PC-9 (cell line): ENCODE data around the gene STX16. TPM values are rescaled to one million over a fixed set of nuclear protein-coding genes. Genes with fewer than 3 reads are reported as not detected.

Experiments
- BruUV-seq: library from RNA; stranded (reverse); fragments of 400-500 nt; replicated peaks from 2 replicates; lab custom pipeline; 2021; lab: Mats Ljungman, UMichigan
- CTCF ChIA-PET: fragments of 300-600 bp; sonication (Branson Sonifier 250); formaldehyde crosslinking; loops from one replicate; lab custom pipeline; 2022; ENCODE audit warnings: antibody characterized with exemption; lab: Charles Lee
- POLR2A ChIA-PET: fragments of 300-600 bp; sonication (Branson Sonifier 250); formaldehyde crosslinking; loops from one replicate; lab custom pipeline; 2022; ENCODE audit warnings: antibody characterized with exemption; ENCODE audit not compliant: unreplicated experiment; lab: Charles Lee
- DNase-seq, 2 experiments: peaks; one replicate each; pipeline versions ENCODE4 v3.0.0 to v3.0.0-alpha.2; 2015 to 2022; ENCODE audit warnings: mixed read lengths in 1 of 2
- H2AFZ ChIP-seq: fragments of 200-600 bp; sonication (generic); 2 replicates; pipeline ENCODE4 v1.8.1; 2017; ENCODE audit warnings: antibody characterized with exemption
- H3F3A ChIP-seq: fragments of 200-600 bp; sonication (generic); 2 replicates; pipeline ENCODE4 v1.8.1; 2017; ENCODE audit warnings: antibody characterized with exemption, mild to moderate bottlenecking, low read depth; ENCODE audit not compliant: insufficient read depth
- H3K27ac ChIP-seq: fragments of 200-600 bp; sonication (generic); 2 replicates; pipeline ENCODE4 v1.6.1; 2016; ENCODE audit warnings: mixed run types
- H3K27me3 ChIP-seq: fragments of 200-600 bp; sonication (generic); 2 replicates; pipeline ENCODE4 v1.6.1; 2016; ENCODE audit warnings: low read depth, mixed run types; ENCODE audit not compliant: insufficient read depth
- H3K36me3 ChIP-seq: fragments of 200-600 bp; sonication (generic); 2 replicates; pipeline ENCODE4 v1.6.1; 2016; ENCODE audit warnings: low read depth, mixed run types
- H3K4me1 ChIP-seq: fragments of 200-600 bp; sonication (generic); replicated peaks from 2 replicates; pipeline ENCODE4 v1.6.1; 2016; ENCODE audit warnings: mixed run types; ENCODE audit not compliant: insufficient read depth
- H3K4me2 ChIP-seq: fragments of 200-600 bp; sonication (generic); 2 replicates; pipeline ENCODE4 v1.6.1; 2017; ENCODE audit warnings: mixed run types
- H3K4me3 ChIP-seq: fragments of 200-600 bp; sonication (generic); 2 replicates; pipeline ENCODE4 v1.6.1; 2016; ENCODE audit warnings: mixed run types
- H3K79me2 ChIP-seq: fragments of 200-600 bp; sonication (generic); 2 replicates; pipeline ENCODE4 v1.6.1; 2017; ENCODE audit warnings: low read depth, mixed run types
- H3K9me2 ChIP-seq: fragments of 200-600 bp; sonication (generic); 2 replicates; pipeline ENCODE4 v1.8.1; 2017; ENCODE audit warnings: mild to moderate bottlenecking; ENCODE audit not compliant: insufficient read depth
- H3K9me3 ChIP-seq: fragments of 200-600 bp; sonication (generic); 2 replicates; pipeline ENCODE4 v1.8.1; 2016; ENCODE audit warnings: low read depth; ENCODE audit not compliant: insufficient read depth
- H4K20me1 ChIP-seq: fragments of 200-600 bp; sonication (generic); 2 replicates; pipeline ENCODE4 v1.8.1; 2017; ENCODE audit not compliant: insufficient read depth
- EZH2 ChIP-seq: fragments of 200-600 bp; sonication (generic); IDR thresholded peaks from 2 replicates; pipeline ENCODE4 v1.8.0; 2017; ENCODE audit warnings: antibody characterized with exemption, low read depth
- intact Hi-C: fragments of 100-400 bp; cut with micrococcal nuclease; formaldehyde crosslinking; loops from one replicate; pipeline ENCODE4 v1.10.0; 2022; ENCODE audit not compliant: unreplicated experiment
- total RNA-seq: library from RNA; stranded (reverse); gene quantifications from 2 replicates; pipeline ENCODE4 v1.2.3, GENCODE V29; 2021
- TF ChIP-seq, protein P1 (sequence below): fragments of 200-600 bp; sonication (generic); conservative IDR thresholded peaks from 2 replicates; pipeline ENCODE4 v1.6.1; 2017; ENCODE audit warnings: mixed run types, antibody characterized with exemption, mild to moderate bottlenecking, moderate library complexity

The STX16 gene
- total RNA-seq, 1 experiment from 2014 or later: 76.3 TPM

DNA sequence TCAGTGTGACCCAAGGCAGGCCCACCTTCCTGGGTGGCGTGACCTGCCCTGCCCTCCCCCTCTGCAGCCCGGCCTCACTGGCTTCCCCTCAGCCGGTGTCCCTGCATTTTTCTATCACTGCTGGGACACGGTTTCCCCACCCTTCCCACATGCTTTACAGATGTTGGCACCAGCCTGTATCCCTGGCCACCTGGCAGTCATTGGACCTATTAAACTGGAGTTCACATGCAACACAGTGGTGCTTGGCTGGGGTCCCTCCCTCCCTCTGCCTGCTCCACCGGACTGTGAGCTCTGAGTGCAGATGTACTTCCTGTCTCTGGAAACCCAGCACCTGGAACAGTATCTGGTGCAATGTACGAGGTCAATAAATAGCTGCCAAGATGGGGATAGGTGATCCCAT lies 25.5 kb upstream of the STX16 start:
- Histone ChIP-seq H3K4me1 (peaks cover 55% of the 10 kb centered on the region), H3F3A (peaks cover 20% of the 10 kb centered on the region; the same call in 1 of the 2 replicates), H3K27me3 (no peaks in the 10 kb centered on the region), H2AFZ (no peak overlapping the region), H3K4me3 (no peak overlapping the region), H3K79me2 (no peaks in the 10 kb centered on the region), H3K36me3 (no peaks in the 10 kb centered on the region), H4K20me1 (no peaks in the 10 kb centered on the region), H3K27ac (no peak overlapping the region), H3K9me2 (no peaks in the 10 kb centered on the region), H3K4me2 (peak overlapping the region; percentile 25; the same call in 1 of the 2 replicates), H3K9me3 (no peaks in the 10 kb centered on the region; the same call in 1 of the 2 replicates)
- TF ChIP-seq EZH2: no peak
- TF ChIP-seq, protein P1, sequence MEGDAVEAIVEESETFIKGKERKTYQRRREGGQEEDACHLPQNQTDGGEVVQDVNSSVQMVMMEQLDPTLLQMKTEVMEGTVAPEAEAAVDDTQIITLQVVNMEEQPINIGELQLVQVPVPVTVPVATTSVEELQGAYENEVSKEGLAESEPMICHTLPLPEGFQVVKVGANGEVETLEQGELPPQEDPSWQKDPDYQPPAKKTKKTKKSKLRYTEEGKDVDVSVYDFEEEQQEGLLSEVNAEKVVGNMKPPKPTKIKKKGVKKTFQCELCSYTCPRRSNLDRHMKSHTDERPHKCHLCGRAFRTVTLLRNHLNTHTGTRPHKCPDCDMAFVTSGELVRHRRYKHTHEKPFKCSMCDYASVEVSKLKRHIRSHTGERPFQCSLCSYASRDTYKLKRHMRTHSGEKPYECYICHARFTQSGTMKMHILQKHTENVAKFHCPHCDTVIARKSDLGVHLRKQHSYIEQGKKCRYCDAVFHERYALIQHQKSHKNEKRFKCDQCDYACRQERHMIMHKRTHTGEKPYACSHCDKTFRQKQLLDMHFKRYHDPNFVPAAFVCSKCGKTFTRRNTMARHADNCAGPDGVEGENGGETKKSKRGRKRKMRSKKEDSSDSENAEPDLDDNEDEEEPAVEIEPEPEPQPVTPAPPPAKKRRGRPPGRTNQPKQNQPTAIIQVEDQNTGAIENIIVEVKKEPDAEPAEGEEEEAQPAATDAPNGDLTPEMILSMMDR: no peak
- no peak for DNase-seq
- ChIA-PET POLR2A (no interaction called here), CTCF (no interaction called here)
- no TSS peak for BruUV-seq
- intact Hi-C loops: no loop called here

DNA sequence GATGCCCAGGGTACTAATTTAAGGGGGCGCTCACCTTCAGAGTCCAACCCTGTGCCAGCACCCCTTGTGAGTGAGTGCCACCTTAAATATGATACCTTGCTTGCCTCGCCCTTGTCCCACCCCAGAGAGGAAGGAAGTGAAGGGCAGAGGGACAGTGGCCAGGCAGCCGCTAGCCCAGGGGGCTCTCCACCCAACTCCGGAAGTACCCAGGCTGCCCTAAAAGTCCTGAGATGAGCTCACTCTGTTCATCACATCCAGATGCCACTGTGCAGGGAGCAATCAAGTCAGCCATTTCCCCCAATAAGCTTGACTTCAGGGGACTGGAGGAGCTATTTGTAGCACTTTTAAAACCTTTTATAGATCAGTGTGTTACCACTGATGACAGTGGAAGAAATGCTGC lies 25.0 kb upstream of the STX16 start:
- TF ChIP-seq EZH2: no peak
- TF ChIP-seq, protein P1: no peak
- DNase-seq: peak in 1 of 2 experiments; percentile 16
- no peaks in the 10 kb centered on the region for H3K27me3 ChIP-seq
- H2AFZ ChIP-seq: no peak overlapping the region
- intact Hi-C loops: no loop called here
- BruUV-seq: no TSS peak
- H3K4me1 ChIP-seq: peaks cover 56% of the 10 kb centered on the region
- H3K9me3 ChIP-seq: no peaks in the 10 kb centered on the region; the same call in 1 of the 2 replicates
- peak overlapping the region; percentile 25 for H3K4me2 ChIP-seq
- H3K9me2 ChIP-seq: no peaks in the 10 kb centered on the region
- POLR2A ChIA-PET: no interaction called here
- H3K36me3 ChIP-seq: no peaks in the 10 kb centered on the region
- no peaks in the 10 kb centered on the region for H3K79me2 ChIP-seq
- no peak overlapping the region for H3K4me3 ChIP-seq
- H3K27ac ChIP-seq: no peak overlapping the region
- H3F3A ChIP-seq: peaks cover 20% of the 10 kb centered on the region; the same call in 1 of the 2 replicates
- no peaks in the 10 kb centered on the region for H4K20me1 ChIP-seq
- CTCF ChIA-PET: no interaction called here

DNA sequence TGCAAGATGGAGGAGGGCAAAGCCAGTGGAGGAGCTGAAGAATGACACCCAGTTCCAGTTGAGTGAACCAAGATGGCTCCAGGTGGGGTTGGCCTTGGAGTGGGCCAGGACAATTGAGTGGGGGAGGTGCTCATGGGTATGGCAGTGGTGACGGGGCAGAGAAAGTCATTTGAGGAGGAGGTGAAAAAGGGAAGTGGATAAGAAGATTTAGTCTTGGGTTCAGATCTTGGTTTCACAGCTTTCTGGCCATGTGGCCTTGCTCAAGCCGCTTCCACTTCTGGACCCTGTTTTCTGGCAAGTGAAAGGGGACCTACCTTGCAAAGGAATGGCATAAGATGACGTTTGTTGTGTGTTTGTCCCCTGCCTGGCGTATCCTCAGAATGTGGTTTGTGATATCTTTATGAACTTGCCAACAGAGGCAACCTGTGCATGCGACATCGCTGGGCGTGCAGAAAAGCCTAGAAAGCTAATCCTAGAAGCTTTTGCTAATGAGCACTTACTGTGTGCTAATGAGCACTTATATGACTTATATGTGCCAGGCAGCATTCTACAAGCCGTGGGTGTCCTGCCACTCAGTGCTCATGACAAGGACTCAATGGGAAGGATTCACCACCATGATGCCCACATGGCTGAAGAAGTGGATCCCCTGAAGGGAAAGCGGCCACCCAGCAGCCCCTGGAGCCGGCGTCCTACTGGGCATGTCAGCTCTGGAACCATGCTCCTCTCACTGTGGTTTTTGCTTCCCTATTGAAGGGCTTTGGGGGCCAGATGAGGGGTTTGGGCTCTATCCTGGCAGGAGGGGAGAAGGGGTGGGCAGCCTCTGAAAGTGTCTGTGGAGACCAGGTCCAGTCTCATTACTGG lies 23.6 kb upstream of the STX16 start:
- H3K36me3 ChIP-seq: no peaks in the 10 kb centered on the region
- H3K9me2 ChIP-seq: no peaks in the 10 kb centered on the region
- intact Hi-C loops: no loop called here
- H4K20me1 ChIP-seq: no peaks in the 10 kb centered on the region
- H3K4me2 ChIP-seq: no peak overlapping the region
- no peak overlapping the region for H3K27ac ChIP-seq
- peaks cover 20% of the 10 kb centered on the region; the same call in 1 of the 2 replicates for H3F3A ChIP-seq
- TF ChIP-seq, protein P1: no peak
- no peak for TF ChIP-seq EZH2
- peaks cover 56% of the 10 kb centered on the region for H3K4me1 ChIP-seq
- no peaks in the 10 kb centered on the region; the same call in 1 of the 2 replicates for H3K9me3 ChIP-seq
- H2AFZ ChIP-seq: no peak overlapping the region
- H3K79me2 ChIP-seq: no peaks in the 10 kb centered on the region
- no peak overlapping the region for H3K4me3 ChIP-seq
- CTCF ChIA-PET: no interaction called here
- DNase-seq: no peak
- no peaks in the 10 kb centered on the region for H3K27me3 ChIP-seq
- POLR2A ChIA-PET: no interaction called here
- no TSS peak for BruUV-seq
